K562 (cell line): ENCODE data around the gene AP2S1. TPM values are rescaled to one million over a fixed set of nuclear protein-coding genes. Genes with fewer than 3 reads are reported as not detected.

Experiments
- ADNP ChIP-seq: fragments of 200-800 bp; sonication (Bioruptor generic); IDR thresholded peaks from 2 replicates; pipeline ENCODE4 v1.6.1; 2016; ENCODE audit warnings: missing genetic modification characterization, missing compliant biosample characterization
- MAX ChIP-seq: sonication (generic); formaldehyde crosslinking; IDR thresholded peaks from 2 replicates; pipeline ENCODE4 v1.9.0; 2022; ENCODE audit warnings: mild to moderate bottlenecking, missing genetic modification reagents
- MAZ ChIP-seq, 2 experiments: fragments of 450-650 bp in 1 of 2; sonication (generic) in 1 of 2; formaldehyde crosslinking; IDR thresholded peaks in 1 of 2; conservative IDR thresholded peaks in 1 of 2; 2 replicates each; pipeline versions ENCODE4 v1.4.0 to v1.5.0; 2020; ENCODE audit warnings: mild to moderate bottlenecking in 1 of 2, missing genetic modification reagents in 1 of 2
- MBD2 ChIP-seq: sonication (generic); IDR thresholded peaks from 2 replicates; pipeline ENCODE4 v1.6.1; 2016; ENCODE audit warnings: low read depth, borderline replicate concordance
- MNT ChIP-seq, 2 experiments: fragments of 450-650 bp; conservative IDR thresholded peaks; 2 replicates each; pipeline ENCODE4 v1.6.1; 2017; ENCODE audit warnings: mild to moderate bottlenecking in 2 of 2, moderate library complexity in 2 of 2
- XRCC3 ChIP-seq: fragments of 450-650 bp; IDR thresholded peaks from 2 replicates; pipeline ENCODE4 v1.6.1; 2017; ENCODE audit warnings: mild to moderate bottlenecking, moderate library complexity
- ZNF165 ChIP-seq: fragments of 250-450 bp; sonication (Bioruptor Pico); IDR thresholded peaks from 2 replicates; pipeline ENCODE4 v1.4.0; 2020; ENCODE audit warnings: borderline replicate concordance
- polyA plus RNA-seq, 8 experiments: library from polyadenylated mRNA; depleted of rRNA in 4 of 8; stranded (reverse) in 5 of 8; unstranded in 3 of 8; fragments of >200 nt; fragmentation: Nextera tagmentation in 2 of 8; fragmentation: Illumina TruSeq in 1 of 8; extraction: Ambion mirVana in 2 of 8; extraction: Trizol in 1 of 8; gene quantifications; 2 replicates each; pipeline versions ENCODE4 v1.2.1 to v1.2.3, GENCODE V29; 2011 to 2014; ENCODE audit warnings: inconsistent platforms in 1 of 8, missing spikeins in 1 of 8
- total RNA-seq, 7 experiments: library from RNA; depleted of rRNA in 6 of 7; stranded (reverse); fragments of >200 nt in 6 of 7; fragmentation: Illumina TruSeq in 2 of 7; extraction: Trizol in 2 of 7; gene quantifications; 2 replicates each; pipeline versions ENCODE4 v1.2.1 to v1.2.3, GENCODE V29; 2011 to 2021; ENCODE audit warnings: low replicate concordance in 1 of 7

Gene AP2S1
- total and polyA plus RNA-seq, 9 of the 15 experiments (the other 6 are each of a cell fraction or from before 2014, with no cell fraction given) = 32.4 to 294 (median 136) TPM

- peak; percentile 30 to 68; a peak in 3 of 4 replicates for TF ChIP-seq MNT (conservative IDR thresholded peaks at IDR 0.05)
- TF ChIP-seq MAX (CRISPR knock-in tag) = peak; percentile 49
- TF ChIP-seq MBD2 = no peak; the same call in 1 of the 2 replicates
- TF ChIP-seq ZNF165 (CRISPR knock-in tag) = no peak
- no peak for TF ChIP-seq MAZ (CRISPR knock-in tag; conservative IDR thresholded peaks at IDR 0.05 in 1 of 2, IDR thresholded peaks at IDR 0.05 in 1 of 2)
- TF ChIP-seq XRCC3 = no peak
- TF ChIP-seq ADNP = no peak
These were observed 37.4 kb downstream of the AP2S1 start (continued) for GRCh38 chr19:46812977-46813838.
